HG03066 (cell line): Measurements from ENCODE around the gene PSMA7.

Experiments used
- ATAC-seq: cut with Tn5 transposase; IDR thresholded peaks from one replicate; pipeline ENCODE4 v1.9.1; 2021; ENCODE audit warnings: low read depth; ENCODE audit not compliant: unreplicated experiment

PSMA7 gene

GRCh38 chr20:62172666-62173065 lies 29.5 kb upstream of the PSMA7 start:
- ATAC-seq = no peak

- ATAC-seq = no peak
Measured at GRCh38 chr20:62171245-62171644, 28.1 kb upstream of the PSMA7 start.

GRCh38 chr20:62170536-62170935 lies 27.3 kb upstream of the PSMA7 start:
- ATAC-seq = no peak

GRCh38 chr20:62168890-62169435 lies 25.8 kb upstream of the PSMA7 start:
- ATAC-seq = no peak

GRCh38 chr20:62168061-62168460 lies 24.9 kb upstream of the PSMA7 start:
- ATAC-seq = no peak

- ATAC-seq = no peak
Measured at GRCh38 chr20:62167474-62167873, 24.3 kb upstream of the PSMA7 start.

GRCh38 chr20:62165762-62166399 lies 22.7 kb upstream of the PSMA7 start:
- no peak for ATAC-seq

- no peak for ATAC-seq
Measured at GRCh38 chr20:62164879-62165761, 21.9 kb upstream of the PSMA7 start.

GRCh38 chr20:62163986-62164762 lies 21.0 kb upstream of the PSMA7 start:
- ATAC-seq = no peak

GRCh38 chr20:62163485-62163865 lies 20.3 kb upstream of the PSMA7 start:
- no peak for ATAC-seq

GRCh38 chr20:62162765-62163484 lies 19.7 kb upstream of the PSMA7 start:
- ATAC-seq = no peak

- ATAC-seq = no peak
Measured at GRCh38 chr20:62161347-62161746, 18.2 kb upstream of the PSMA7 start.

- ATAC-seq = no peak
Measured at GRCh38 chr20:62160876-62161275, 17.7 kb upstream of the PSMA7 start.

GRCh38 chr20:62160253-62160652 lies 17.1 kb upstream of the PSMA7 start:
- no peak for ATAC-seq

GRCh38 chr20:62159839-62160238 lies 16.6 kb upstream of the PSMA7 start:
- ATAC-seq = no peak

- no peak for ATAC-seq
Measured at GRCh38 chr20:62159052-62159451, 15.9 kb upstream of the PSMA7 start.

GRCh38 chr20:62158541-62158940 lies 15.3 kb upstream of the PSMA7 start:
- no peak for ATAC-seq

- no peak for ATAC-seq
Measured at GRCh38 chr20:62158088-62158400, 14.8 kb upstream of the PSMA7 start.

GRCh38 chr20:62157387-62158087 lies 14.3 kb upstream of the PSMA7 start:
- no peak for ATAC-seq
